Sigmoid colon (tissue), 4 donors: ENCODE data around the gene CENATAC.
"Not testable (repeated sequence)": the region's sequence is repeated elsewhere in the genome, so short reads cannot be mapped to it uniquely, and the experiment has no call there.

ENCODE experiments used
- CTCF ChIP-seq, 4 experiments: fragments of 450-650 bp in 3 of 4; fragments of 200-600 bp in 1 of 4; IDR thresholded peaks; one replicate each; pipeline ENCODE4 v1.5.1; 2016 to 2019; ENCODE audit warnings: antibody characterized with exemption in 4 of 4, mild to moderate bottlenecking in 3 of 4, moderate library complexity in 2 of 4
- EP300 ChIP-seq, 4 donors: sonication (generic); formaldehyde crosslinking; IDR thresholded peaks; one replicate each; pipeline ENCODE4 v1.6.1; 2017; ENCODE audit warnings: antibody characterized with exemption in 4 of 4
- POLR2A ChIP-seq, 2 donors: fragments of 450-650 bp; IDR thresholded peaks; one replicate each; pipeline ENCODE4 v1.6.1; 2016; ENCODE audit warnings: antibody characterized with exemption in 2 of 2, mild to moderate bottlenecking in 2 of 2, moderate library complexity in 2 of 2
- POLR2AphosphoS5 ChIP-seq, 4 donors: sonication (generic); formaldehyde crosslinking; IDR thresholded peaks; one replicate each; pipeline ENCODE4 v1.6.1; 2017; ENCODE audit warnings: antibody characterized with exemption in 4 of 4

- TF ChIP-seq POLR2AphosphoS5, POLR2A, CTCF, EP300 (IDR thresholded peaks at IDR 0.05): not testable (repeated sequence)
Measured at GRCh38 chr11:118969508-118969907, 28.4 kb upstream of the CENATAC start.
